HepG2 (cell line): Measurements from ENCODE around the gene KMT2B. TPM values are rescaled to one million over a fixed set of nuclear protein-coding genes. Genes with fewer than 3 reads are reported as not detected.

ENCODE experiments used
- DRAP1 ChIP-seq: IDR thresholded peaks from 2 replicates; pipeline ENCODE4 v1.6.1; 2016; ENCODE audit warnings: missing genetic modification reagents, missing compliant biosample characterization
- IKZF4 ChIP-seq: sonication (generic); formaldehyde crosslinking; IDR thresholded peaks from 2 replicates; pipeline ENCODE4 v1.5.1; 2020; ENCODE audit warnings: borderline replicate concordance, mild to moderate bottlenecking, low read depth, missing genetic modification reagents; ENCODE audit errors: not compliant biosample characterization
- MTA1 ChIP-seq: sonication (generic); formaldehyde crosslinking; IDR thresholded peaks from 2 replicates; pipeline ENCODE4 v1.4.0; 2020; ENCODE audit warnings: missing genetic modification reagents, mild to moderate bottlenecking, borderline replicate concordance
- PATZ1 ChIP-seq: sonication (generic); formaldehyde crosslinking; IDR thresholded peaks from 2 replicates; pipeline ENCODE4 v1.4.0; 2020; ENCODE audit warnings: missing genetic modification reagents
- SKIL ChIP-seq: sonication (generic); formaldehyde crosslinking; IDR thresholded peaks from 2 replicates; pipeline ENCODE4 v1.8.0; 2022; ENCODE audit warnings: missing genetic modification reagents, mild to moderate bottlenecking, moderate library complexity, borderline replicate concordance
- TFE3 ChIP-seq: IDR thresholded peaks from 2 replicates; pipeline ENCODE4 v1.6.1; 2016
- TGIF2 ChIP-seq: IDR thresholded peaks from 2 replicates; pipeline ENCODE4 v1.6.1; 2016; ENCODE audit warnings: control low read depth, missing compliant biosample characterization
- ZBTB40 ChIP-seq, 2 experiments: fragments of 450-650 bp in 1 of 2; sonication (generic) in 1 of 2; formaldehyde crosslinking in 1 of 2; IDR thresholded peaks; 2 replicates each; pipeline versions ENCODE4 v1.6.1 to v1.8.0; 2016 to 2022; ENCODE audit warnings: antibody characterized with exemption in 1 of 2, mild to moderate bottlenecking in 1 of 2, missing genetic modification reagents in 1 of 2
- ZNF552 ChIP-seq: sonication (generic); formaldehyde crosslinking; IDR thresholded peaks from 2 replicates; pipeline ENCODE4 v1.9.0; 2022; ENCODE audit warnings: missing genetic modification reagents, mild to moderate bottlenecking, borderline replicate concordance
- ZNF564 ChIP-seq: sonication (generic); formaldehyde crosslinking; IDR thresholded peaks from 2 replicates; pipeline ENCODE4 v1.8.1; 2023; ENCODE audit warnings: mild to moderate bottlenecking, missing genetic modification reagents
- ZNF766 ChIP-seq: sonication (generic); formaldehyde crosslinking; IDR thresholded peaks from 2 replicates; pipeline ENCODE4 v1.5.0; 2020; ENCODE audit warnings: missing genetic modification reagents, borderline replicate concordance
- polyA plus RNA-seq, 8 experiments: library from polyadenylated mRNA; depleted of rRNA in 3 of 8; stranded (reverse) in 7 of 8; unstranded in 1 of 8; fragments of >200 nt; fragmentation: Illumina TruSeq in 4 of 8; extraction: Trizol in 4 of 8; gene quantifications; 2 replicates each; pipeline versions ENCODE4 v1.2.1 to v1.2.3, GENCODE V29; 2011 to 2016; ENCODE audit warnings: low read depth in 4 of 8, missing spikeins in 1 of 8, mixed read lengths in 1 of 8; ENCODE audit not compliant: insufficient read depth in 1 of 8
- total RNA-seq, 5 experiments: library from RNA; depleted of rRNA; stranded (reverse); fragments of >200 nt; fragmentation: Illumina TruSeq; extraction: Trizol; gene quantifications; 2 replicates each; pipeline ENCODE4 v1.2.3, GENCODE V29; 2016; ENCODE audit warnings: low read depth in 1 of 5

KMT2B gene
- total and polyA plus RNA-seq, 2 of the 13 experiments (the other 11 are each of a cell fraction or from before 2014, with no cell fraction given), result 6.2 to 16.9 TPM

GRCh38 chr19:35786299-35787160, 68.7 kb downstream of the KMT2B start (continued):
- TF ChIP-seq TFE3 (no peak), ZNF552 (CRISPR knock-in tag) (no peak), ZBTB40 (IDR thresholded peaks at IDR 0.05) (no peak), ZBTB40 (CRISPR knock-in tag; IDR thresholded peaks at IDR 0.05) (no peak), DRAP1 (no peak), PATZ1 (CRISPR knock-in tag) (peak; percentile 85; the same call in 1 of the 2 replicates), SKIL (CRISPR knock-in tag) (no peak), TGIF2 (no peak), IKZF4 (CRISPR knock-in tag) (no peak), ZNF564 (no peak), ZNF766 (CRISPR knock-in tag) (no peak), MTA1 (CRISPR knock-in tag) (no peak)
